ENCODE data around the gene PRC1.

Gene PRC1

DNA sequence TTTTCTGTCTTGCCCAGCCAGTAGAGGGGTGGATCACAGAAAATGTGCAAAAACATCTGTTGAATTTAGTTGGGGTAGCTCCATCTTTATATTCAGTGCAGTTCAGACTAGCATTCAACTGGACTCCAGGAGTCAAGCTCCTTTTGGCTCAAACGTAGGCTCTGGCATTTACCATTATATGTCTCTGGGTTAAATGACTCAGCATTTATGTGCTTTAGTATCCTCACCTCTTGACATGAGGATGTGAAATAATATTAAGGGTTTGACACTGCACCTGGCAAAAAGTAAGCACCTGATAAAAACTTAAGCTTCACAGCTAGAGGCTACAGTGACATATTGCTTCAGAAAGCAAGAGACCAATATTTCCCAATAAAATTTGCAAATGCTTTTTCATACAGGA lies 14.8 kb downstream of the PRC1 start:
- Mint-ChIP-seq H3K36me3 (ENCODE audit: low read depth) (peaks cover 20% of the 10 kb centered on the region), H3K4me3 (no peak overlapping the region), H3K9me3 (no peaks in the 10 kb centered on the region), H3K27ac (no peak overlapping the region), H3K4me1 (ENCODE audit: low read depth) (peaks cover 17% of the 10 kb centered on the region), H3K27me3 (no peaks in the 10 kb centered on the region)
- intact Hi-C loops (cut with micrococcal nuclease), result no loop called here

GRCh38 chr15:90974216-90974615 lies 20.1 kb downstream of the PRC1 start:
- intact Hi-C loops (cut with micrococcal nuclease), result no loop called here
- peaks cover 34% of the 10 kb centered on the region for H3K36me3 Mint-ChIP-seq (ENCODE audit: low read depth)
- no peak overlapping the region for H3K27ac Mint-ChIP-seq
- H3K4me3 Mint-ChIP-seq, result no peak overlapping the region
- no peaks in the 10 kb centered on the region for H3K9me3 Mint-ChIP-seq
- H3K27me3 Mint-ChIP-seq, result no peaks in the 10 kb centered on the region
- no peaks in the 10 kb centered on the region for H3K4me1 Mint-ChIP-seq (ENCODE audit: low read depth)

- H3K9me3 Mint-ChIP-seq, result no peaks in the 10 kb centered on the region
- no peaks in the 10 kb centered on the region for H3K4me1 Mint-ChIP-seq (ENCODE audit: low read depth)
- intact Hi-C loops (cut with micrococcal nuclease), result no loop called here
- no peak overlapping the region for H3K4me3 Mint-ChIP-seq
- H3K27me3 Mint-ChIP-seq, result no peaks in the 10 kb centered on the region
- peaks cover 24% of the 10 kb centered on the region for H3K36me3 Mint-ChIP-seq (ENCODE audit: low read depth)
- no peak overlapping the region for H3K27ac Mint-ChIP-seq
Observed at GRCh38 chr15:90972133-90972532, 22.2 kb downstream of the PRC1 start.

DNA sequence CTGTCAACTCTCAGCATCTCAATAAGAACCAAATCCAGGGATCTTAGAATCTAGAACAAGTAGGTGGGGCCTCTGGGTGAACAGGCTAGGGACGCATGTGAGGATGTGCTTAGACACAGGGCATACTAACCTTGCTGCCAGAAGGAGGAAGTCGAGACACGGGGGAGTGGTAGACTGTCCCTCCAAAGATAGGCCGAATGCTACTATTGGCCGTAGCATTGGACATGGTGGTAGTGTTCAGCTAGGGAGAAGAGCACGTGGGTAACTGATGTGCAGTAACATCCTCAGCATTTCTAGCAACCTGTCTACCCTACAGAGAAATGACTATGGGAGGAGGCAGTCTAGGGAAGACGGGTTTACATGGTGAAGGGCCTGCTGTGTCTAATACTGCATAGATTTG lies 24.1 kb downstream of the PRC1 start:
- Mint-ChIP-seq H3K27me3 (no peaks in the 10 kb centered on the region), H3K4me3 (no peak overlapping the region), H3K27ac (no peak overlapping the region), H3K4me1 (ENCODE audit: low read depth) (no peaks in the 10 kb centered on the region), H3K9me3 (no peaks in the 10 kb centered on the region), H3K36me3 (ENCODE audit: low read depth) (peaks cover 31% of the 10 kb centered on the region)
- intact Hi-C loops (cut with micrococcal nuclease), result no loop called here

DNA sequence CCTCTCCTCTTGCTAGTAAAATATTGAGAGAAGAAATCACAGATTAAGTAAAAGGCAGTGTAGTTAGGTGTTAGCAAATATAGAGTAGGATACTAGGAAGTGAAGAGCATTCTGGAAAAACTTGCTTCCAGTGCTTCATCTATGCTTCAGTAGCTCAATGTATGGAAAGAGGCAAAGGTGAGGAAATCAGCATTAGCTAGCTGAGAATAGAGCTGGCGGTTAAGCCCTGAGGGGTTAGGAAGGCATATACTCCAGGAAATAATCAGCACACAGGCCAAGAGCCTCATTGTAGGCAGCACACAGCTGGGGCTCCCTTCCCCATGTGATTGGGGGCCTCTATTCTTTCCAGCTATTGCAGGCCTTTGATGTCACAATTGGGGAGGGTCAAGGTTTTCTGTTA lies 25.9 kb downstream of the PRC1 start:
- Mint-ChIP-seq H3K27me3 (no peaks in the 10 kb centered on the region), H3K36me3 (ENCODE audit: low read depth) (peaks cover 33% of the 10 kb centered on the region), H3K4me3 (no peak overlapping the region), H3K4me1 (ENCODE audit: low read depth) (no peaks in the 10 kb centered on the region), H3K9me3 (no peaks in the 10 kb centered on the region), H3K27ac (no peak overlapping the region)
- intact Hi-C loops (cut with micrococcal nuclease), result no loop called here

DNA sequence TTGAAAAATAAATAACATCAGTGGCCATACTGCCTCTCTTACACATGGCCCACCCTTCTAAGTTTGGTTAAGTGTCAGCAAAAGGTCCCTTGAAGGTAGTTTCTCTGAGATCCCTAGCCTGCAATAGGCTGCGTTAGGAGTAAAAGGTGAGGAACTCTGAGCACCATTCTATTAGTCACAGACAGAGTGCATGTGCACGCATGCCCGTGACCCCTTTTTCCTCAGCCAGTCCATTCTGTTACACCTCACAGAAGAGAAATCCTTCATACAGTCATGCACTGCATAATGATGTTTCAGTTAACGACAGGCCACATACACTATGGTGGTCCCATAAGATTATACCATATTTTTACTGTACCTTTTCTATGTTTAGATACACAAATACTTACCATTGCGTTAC lies 27.1 kb downstream of the PRC1 start:
- H3K27ac Mint-ChIP-seq, result no peak overlapping the region
- no peaks in the 10 kb centered on the region for H3K9me3 Mint-ChIP-seq
- no peaks in the 10 kb centered on the region for H3K27me3 Mint-ChIP-seq
- intact Hi-C loops (cut with micrococcal nuclease), result no loop called here
- peaks cover 39% of the 10 kb centered on the region for H3K36me3 Mint-ChIP-seq (ENCODE audit: low read depth)
- no peaks in the 10 kb centered on the region for H3K4me1 Mint-ChIP-seq (ENCODE audit: low read depth)
- no peak overlapping the region for H3K4me3 Mint-ChIP-seq

- Mint-ChIP-seq H3K27ac (no peak overlapping the region), H3K27me3 (no peaks in the 10 kb centered on the region), H3K4me3 (no peak overlapping the region), H3K4me1 (ENCODE audit: low read depth) (no peaks in the 10 kb centered on the region), H3K9me3 (no peaks in the 10 kb centered on the region), H3K36me3 (ENCODE audit: low read depth) (peaks cover 48% of the 10 kb centered on the region)
- intact Hi-C loops (cut with micrococcal nuclease), result no loop called here
Observed at GRCh38 chr15:90966262-90966661, 28.1 kb downstream of the PRC1 start.

- no peaks in the 10 kb centered on the region for H3K9me3 Mint-ChIP-seq
- peaks cover 80% of the 10 kb centered on the region for H3K36me3 Mint-ChIP-seq (ENCODE audit: low read depth)
- intact Hi-C loops (cut with micrococcal nuclease), result no loop called here
- H3K27ac Mint-ChIP-seq, result no peak overlapping the region
- H3K4me1 Mint-ChIP-seq (ENCODE audit: low read depth), result peaks cover 12% of the 10 kb centered on the region
- H3K27me3 Mint-ChIP-seq, result no peaks in the 10 kb centered on the region
- H3K4me3 Mint-ChIP-seq, result no peak overlapping the region
Observed at GRCh38 chr15:90962021-90962420, 32.3 kb downstream of the PRC1 start.

- no peaks in the 10 kb centered on the region for H3K27me3 Mint-ChIP-seq
- peaks cover 69% of the 10 kb centered on the region for H3K36me3 Mint-ChIP-seq (ENCODE audit: low read depth)
- peaks cover 19% of the 10 kb centered on the region for H3K4me1 Mint-ChIP-seq (ENCODE audit: low read depth)
- no peak overlapping the region for H3K27ac Mint-ChIP-seq
- H3K4me3 Mint-ChIP-seq, result no peak overlapping the region
- H3K9me3 Mint-ChIP-seq, result no peaks in the 10 kb centered on the region
- intact Hi-C loops (cut with micrococcal nuclease), result no loop called here
Observed at GRCh38 chr15:90960298-90961091, 33.8 kb downstream of the PRC1 start.

- no peaks in the 10 kb centered on the region for H3K9me3 Mint-ChIP-seq
- peaks cover 66% of the 10 kb centered on the region for H3K36me3 Mint-ChIP-seq (ENCODE audit: low read depth)
- H3K27me3 Mint-ChIP-seq, result no peaks in the 10 kb centered on the region
- H3K4me3 Mint-ChIP-seq, result no peak overlapping the region
- peaks cover 24% of the 10 kb centered on the region for H3K4me1 Mint-ChIP-seq (ENCODE audit: low read depth)
- intact Hi-C loops (cut with micrococcal nuclease), result loop anchor here (5.0 to 10.0 kb wide), 2 partner anchors 72 to 315 kb away; no protein-coding TSS in a partner anchor
- H3K27ac Mint-ChIP-seq, result no peak overlapping the region
Observed at GRCh38 chr15:90959894-90960293, 34.4 kb downstream of the PRC1 start.

- Mint-ChIP-seq H3K27me3 (no peaks in the 10 kb centered on the region), H3K4me1 (ENCODE audit: low read depth) (peaks cover 29% of the 10 kb centered on the region), H3K27ac (no peak overlapping the region), H3K36me3 (ENCODE audit: low read depth) (peaks cover 62% of the 10 kb centered on the region), H3K9me3 (no peaks in the 10 kb centered on the region), H3K4me3 (no peak overlapping the region)
- intact Hi-C loops (cut with micrococcal nuclease), result loop anchor here (5.0 to 10.0 kb wide), 2 partner anchors 73 to 316 kb away; no protein-coding TSS in a partner anchor
Observed at GRCh38 chr15:90959028-90959595, 35.2 kb downstream of the PRC1 start.

DNA sequence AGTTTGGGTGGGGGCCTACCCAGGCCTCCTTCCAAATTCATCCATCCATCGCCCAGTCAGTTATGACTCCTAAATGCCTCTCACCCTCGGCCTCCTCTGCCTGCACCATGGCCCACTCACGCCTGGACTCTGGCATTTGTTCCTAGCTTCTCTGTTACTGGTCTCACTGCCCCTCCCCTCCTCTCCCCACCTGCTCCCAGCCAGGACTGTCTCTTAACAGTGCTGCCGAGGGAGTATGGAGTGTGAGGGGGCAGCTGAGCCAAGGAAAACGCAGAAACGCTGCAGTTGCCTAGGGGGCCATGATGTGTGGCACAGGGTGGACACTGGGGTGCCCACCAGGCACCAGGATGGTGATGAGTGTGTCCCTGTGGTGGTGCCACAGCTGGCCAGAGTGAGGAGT lies 36.5 kb downstream of the PRC1 start:
- peak overlapping the region; percentile 66 for H3K4me3 Mint-ChIP-seq
- peaks cover 35% of the 10 kb centered on the region for H3K4me1 Mint-ChIP-seq (ENCODE audit: low read depth)
- intact Hi-C loops (cut with micrococcal nuclease), result loop anchor here (5.0 to 10.0 kb wide), 2 partner anchors 75 to 317 kb away; no protein-coding TSS in a partner anchor
- H3K27ac Mint-ChIP-seq, result no peak overlapping the region
- H3K9me3 Mint-ChIP-seq, result no peaks in the 10 kb centered on the region
- H3K36me3 Mint-ChIP-seq (ENCODE audit: low read depth), result peaks cover 63% of the 10 kb centered on the region
- H3K27me3 Mint-ChIP-seq, result no peaks in the 10 kb centered on the region

DNA sequence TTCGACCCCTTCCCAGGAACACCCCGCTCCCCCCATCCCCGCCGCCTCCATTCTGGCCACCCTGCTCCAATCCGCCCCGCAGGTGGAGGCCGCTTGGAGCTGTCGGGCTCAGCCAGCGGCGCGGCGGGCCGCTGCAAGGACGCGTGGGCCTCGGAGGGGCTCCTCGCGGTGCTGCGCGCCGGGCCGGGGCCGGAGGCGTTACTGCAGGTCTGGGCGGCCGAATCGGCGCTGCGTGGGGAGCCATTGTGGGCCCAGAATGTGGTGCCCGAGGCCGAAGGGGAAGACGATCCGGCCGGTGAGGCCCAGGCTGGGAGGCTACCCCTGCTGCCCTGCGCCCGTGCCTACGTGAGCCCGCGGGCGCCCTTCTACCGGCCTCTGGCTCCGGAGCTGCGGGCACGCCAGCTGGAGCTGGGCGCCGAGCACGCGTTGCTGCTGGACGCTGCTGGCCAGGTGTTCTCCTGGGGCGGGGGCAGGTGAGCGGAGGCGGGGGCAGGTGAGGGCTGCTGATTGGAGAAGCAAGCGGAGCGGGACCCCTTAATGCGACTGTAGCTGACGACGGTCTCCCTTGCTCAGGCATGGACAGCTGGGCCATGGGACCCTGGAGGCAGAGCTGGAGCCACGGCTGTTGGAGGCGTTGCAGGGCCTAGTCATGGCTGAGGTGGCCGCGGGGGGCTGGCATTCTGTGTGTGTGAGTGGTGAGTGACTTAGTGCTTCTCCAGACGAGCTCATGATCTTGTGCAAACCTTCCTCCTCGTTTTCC lies 37.1 kb downstream of the PRC1 start:
- intact Hi-C loops (cut with micrococcal nuclease), result loop anchor here (5.0 to 10.0 kb wide), 2 partner anchors 75 to 318 kb away; no protein-coding TSS in a partner anchor
- H3K27me3 Mint-ChIP-seq, result no peaks in the 10 kb centered on the region
- peak overlapping the region; percentile 73 for H3K4me3 Mint-ChIP-seq
- peaks cover 35% of the 10 kb centered on the region for H3K4me1 Mint-ChIP-seq (ENCODE audit: low read depth)
- H3K27ac Mint-ChIP-seq, result no peak overlapping the region
- peaks cover 66% of the 10 kb centered on the region for H3K36me3 Mint-ChIP-seq (ENCODE audit: low read depth)
- H3K9me3 Mint-ChIP-seq, result no peaks in the 10 kb centered on the region

All from dendritic cell treated with granulocyte-macrophage colony-stimulating factor and Interleukin-4, amounts not matched to agents 40 ng/mL and 50 ng/mL, for 4 days (primary cell).